GM12874 (cell line): Measurements from ENCODE around the gene RNF44.

ENCODE experiments used
- TF ChIP-seq, protein P1 (sequence below): IDR thresholded peaks from 2 replicates; pipeline ENCODE4 v1.5.1; 2011; ENCODE audit warnings: low read depth, mild to moderate bottlenecking, control low read depth, low read length, moderate library complexity; ENCODE audit not compliant: insufficient read depth

RNF44 gene

DNA sequence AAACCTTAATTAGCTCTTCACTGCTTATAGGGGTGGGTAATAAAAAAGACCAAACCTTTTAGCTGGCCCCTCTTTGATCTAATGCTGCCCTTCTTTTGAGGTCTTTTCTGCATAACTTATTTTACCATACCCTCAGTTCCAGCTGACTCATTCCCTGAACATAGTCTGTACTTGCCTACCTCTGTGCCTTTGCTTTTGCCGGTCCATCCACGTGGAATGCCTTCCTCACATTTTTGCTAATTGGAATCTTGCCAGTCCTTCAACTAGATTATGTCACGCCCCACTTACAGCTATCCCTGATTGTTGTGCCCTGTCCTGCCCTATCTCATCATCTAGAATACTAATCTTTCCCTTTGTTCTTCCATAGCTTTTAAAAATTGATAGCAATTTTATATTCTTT is 44.8 kb downstream of the RNF44 start:
- TF ChIP-seq, protein P1, sequence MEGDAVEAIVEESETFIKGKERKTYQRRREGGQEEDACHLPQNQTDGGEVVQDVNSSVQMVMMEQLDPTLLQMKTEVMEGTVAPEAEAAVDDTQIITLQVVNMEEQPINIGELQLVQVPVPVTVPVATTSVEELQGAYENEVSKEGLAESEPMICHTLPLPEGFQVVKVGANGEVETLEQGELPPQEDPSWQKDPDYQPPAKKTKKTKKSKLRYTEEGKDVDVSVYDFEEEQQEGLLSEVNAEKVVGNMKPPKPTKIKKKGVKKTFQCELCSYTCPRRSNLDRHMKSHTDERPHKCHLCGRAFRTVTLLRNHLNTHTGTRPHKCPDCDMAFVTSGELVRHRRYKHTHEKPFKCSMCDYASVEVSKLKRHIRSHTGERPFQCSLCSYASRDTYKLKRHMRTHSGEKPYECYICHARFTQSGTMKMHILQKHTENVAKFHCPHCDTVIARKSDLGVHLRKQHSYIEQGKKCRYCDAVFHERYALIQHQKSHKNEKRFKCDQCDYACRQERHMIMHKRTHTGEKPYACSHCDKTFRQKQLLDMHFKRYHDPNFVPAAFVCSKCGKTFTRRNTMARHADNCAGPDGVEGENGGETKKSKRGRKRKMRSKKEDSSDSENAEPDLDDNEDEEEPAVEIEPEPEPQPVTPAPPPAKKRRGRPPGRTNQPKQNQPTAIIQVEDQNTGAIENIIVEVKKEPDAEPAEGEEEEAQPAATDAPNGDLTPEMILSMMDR = no peak

DNA sequence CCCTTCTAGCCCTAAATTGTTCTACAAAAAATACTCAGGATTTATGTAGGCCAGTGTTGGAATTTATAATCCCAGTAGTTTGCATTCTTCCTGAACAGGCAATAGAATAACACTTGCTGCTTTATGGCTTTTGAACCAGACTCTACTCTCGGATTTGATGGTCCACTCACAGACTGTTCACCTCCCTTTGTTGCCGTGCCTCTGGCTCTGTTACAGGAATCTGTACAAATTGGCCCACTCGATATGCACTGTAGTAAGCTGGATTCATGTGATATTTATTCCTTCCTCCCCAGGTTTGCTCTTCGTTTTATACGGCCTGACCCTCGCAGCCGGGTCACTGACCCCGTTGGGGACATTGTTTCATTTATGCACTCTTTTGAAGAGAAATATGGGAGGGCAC is 45.3 kb downstream of the RNF44 start:
- TF ChIP-seq, protein P1 = no peak

DNA sequence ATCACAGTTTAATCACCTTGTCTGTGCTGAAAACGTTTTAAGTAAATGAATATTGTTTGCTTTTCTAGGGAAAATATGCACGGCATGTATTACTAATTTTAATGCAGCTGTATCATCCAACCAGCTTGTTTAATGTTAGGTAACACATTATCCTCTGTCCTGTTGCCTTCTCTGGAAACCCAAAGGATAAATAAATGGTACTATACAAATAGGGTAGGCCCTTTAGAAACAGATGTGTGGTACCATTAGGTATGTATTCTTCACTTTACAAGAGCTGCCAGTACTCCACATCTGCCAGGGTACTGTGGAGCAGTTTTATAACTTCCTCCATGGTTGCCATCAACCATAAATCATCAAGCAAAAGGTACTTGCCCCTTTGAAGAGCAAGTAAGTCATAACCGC is 46.1 kb downstream of the RNF44 start:
- TF ChIP-seq, protein P1 = no peak

DNA sequence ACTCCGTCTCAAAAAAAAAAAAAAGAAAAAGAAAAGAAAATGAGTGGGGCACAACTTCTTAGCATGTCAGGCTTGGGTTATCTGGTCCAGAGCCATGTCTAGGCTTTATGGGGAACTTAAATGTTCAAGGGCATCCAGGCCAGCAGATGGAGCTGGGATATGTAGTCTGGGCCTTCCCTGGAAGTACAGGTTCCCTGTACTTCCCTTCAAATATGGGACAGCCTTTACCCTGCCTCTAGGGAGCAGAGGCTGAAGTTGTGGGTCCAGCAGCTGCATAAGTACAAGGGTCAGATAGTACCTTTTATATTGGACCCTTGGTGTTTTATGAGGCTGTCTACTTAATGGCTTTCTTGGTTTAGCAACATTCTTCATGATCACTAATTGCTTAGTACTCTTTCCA is 46.9 kb downstream of the RNF44 start:
- TF ChIP-seq, protein P1 = no peak

DNA sequence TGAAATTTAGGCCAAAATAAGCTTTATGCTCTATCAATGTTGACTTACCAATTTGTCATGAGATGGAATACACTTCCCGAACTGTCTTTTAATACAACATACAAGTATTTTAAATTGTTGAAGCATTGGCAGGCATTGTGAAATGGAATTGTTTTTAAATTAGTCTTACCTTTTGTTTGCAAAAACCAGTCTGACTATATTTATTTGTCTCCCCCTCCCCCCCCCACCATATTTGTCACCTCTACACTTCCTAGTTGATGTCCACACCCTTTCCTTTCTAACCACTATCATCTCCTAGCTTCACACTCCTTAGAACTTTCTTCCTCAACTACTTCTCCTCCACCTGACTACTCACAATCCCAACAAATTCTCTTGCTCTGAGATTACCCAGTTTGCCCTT is 48.1 kb downstream of the RNF44 start:
- TF ChIP-seq, protein P1 = no peak

DNA sequence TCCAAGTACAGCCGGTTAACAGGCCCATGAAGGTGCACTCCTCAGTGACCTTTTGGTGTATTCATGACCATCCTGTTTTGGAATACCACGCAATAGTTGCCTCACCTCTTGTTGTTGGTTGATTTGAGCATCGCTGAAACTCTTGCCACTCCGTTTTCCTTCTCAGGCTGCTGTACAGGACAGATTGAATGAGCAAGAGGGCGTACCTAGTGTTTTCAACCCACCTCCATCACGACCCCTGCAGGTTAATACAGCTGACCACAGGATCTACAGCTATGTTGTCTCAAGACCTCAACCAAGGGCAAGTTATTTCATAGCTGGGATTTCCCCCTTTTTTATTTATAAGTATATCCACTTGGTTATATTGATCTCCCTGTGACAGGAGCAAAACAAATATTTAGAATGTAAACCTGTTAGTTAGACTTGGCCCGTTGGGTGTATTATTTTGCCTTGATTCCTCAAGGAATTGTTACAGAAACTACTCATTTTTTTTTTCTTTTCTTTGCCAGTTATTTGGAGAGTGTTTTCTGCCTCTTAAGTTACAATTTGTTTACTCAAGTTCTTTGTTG is 50.9 kb downstream of the RNF44 start:
- TF ChIP-seq, protein P1 = no peak

DNA sequence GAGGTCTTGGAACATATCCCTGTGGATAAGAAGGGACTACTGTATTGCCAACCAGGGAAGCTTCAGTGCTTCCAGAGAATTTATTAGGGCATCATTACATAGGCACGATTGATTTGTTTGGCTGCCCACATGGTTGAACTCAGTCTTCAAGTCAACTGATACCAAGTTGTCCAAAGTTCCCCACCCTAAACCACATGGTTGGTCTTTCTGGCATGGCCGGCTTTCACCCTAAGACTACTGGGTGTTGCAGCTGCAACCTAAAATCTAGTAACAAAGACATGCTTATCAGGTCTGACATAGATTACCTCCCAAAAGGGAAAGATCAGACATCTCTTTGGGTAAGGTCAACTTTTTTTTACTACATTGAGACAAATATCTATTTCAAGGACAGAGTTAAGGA is 52.0 kb downstream of the RNF44 start:
- TF ChIP-seq, protein P1 = no peak
